Astrocyte (in vitro differentiated cells and primary cell): ENCODE data around the gene RTF1.

ENCODE experiments used
- EZH2 ChIP-seq: IDR thresholded peaks from 2 replicates; pipeline ENCODE4 v1.6.1; 2012; ENCODE audit warnings: mild to moderate bottlenecking, low read length, inconsistent platforms; ENCODE audit not compliant: insufficient read depth
- TF ChIP-seq, protein P1 (sequence below): IDR thresholded peaks from 2 replicates; pipeline ENCODE4 v1.5.1; 2011; ENCODE audit warnings: low read depth, mild to moderate bottlenecking, inconsistent platforms, low read length, moderate library complexity; ENCODE audit not compliant: insufficient read depth

DNA sequence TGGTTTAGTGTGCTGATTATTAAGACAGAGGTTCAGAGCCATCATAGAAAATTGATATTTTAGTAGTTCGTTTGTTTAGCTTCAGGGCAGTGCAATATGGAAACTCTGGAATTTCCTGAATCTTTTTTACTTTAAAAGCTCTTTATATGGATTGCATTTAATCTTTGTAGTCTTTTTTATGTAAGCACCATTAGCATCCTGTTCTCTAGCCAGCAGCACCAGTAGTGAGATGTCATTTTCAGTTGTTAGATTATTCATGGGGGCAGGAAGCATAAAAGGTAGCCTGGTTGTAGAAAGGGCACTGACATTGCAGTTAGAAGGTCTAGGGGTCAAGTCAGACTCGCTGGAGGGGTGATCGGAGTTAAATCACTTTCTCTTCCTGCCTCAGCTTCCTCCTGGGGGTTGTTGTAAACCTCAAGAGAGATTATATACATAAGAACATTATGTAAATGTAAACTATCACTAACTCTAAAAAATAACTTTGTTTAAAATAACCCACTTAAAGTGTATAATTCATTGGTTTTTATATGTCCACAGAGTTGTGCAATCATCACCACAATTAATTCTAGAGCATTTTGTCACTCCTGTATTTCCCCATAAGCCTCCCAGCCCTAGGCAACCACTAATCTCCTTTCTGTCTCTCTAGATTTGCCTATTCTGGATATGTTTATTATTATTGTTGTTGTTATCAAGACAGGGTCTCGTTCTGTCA lies 45.3 kb downstream of the RTF1 start:
- TF ChIP-seq, protein P1, sequence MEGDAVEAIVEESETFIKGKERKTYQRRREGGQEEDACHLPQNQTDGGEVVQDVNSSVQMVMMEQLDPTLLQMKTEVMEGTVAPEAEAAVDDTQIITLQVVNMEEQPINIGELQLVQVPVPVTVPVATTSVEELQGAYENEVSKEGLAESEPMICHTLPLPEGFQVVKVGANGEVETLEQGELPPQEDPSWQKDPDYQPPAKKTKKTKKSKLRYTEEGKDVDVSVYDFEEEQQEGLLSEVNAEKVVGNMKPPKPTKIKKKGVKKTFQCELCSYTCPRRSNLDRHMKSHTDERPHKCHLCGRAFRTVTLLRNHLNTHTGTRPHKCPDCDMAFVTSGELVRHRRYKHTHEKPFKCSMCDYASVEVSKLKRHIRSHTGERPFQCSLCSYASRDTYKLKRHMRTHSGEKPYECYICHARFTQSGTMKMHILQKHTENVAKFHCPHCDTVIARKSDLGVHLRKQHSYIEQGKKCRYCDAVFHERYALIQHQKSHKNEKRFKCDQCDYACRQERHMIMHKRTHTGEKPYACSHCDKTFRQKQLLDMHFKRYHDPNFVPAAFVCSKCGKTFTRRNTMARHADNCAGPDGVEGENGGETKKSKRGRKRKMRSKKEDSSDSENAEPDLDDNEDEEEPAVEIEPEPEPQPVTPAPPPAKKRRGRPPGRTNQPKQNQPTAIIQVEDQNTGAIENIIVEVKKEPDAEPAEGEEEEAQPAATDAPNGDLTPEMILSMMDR: no peak
- no peak for TF ChIP-seq EZH2
